ENCODE data around the gene PLA2G2D.

GRCh38 chr1:20136249-20136648 is 16.9 kb upstream of the PLA2G2D start:
- TF ChIP-seq, protein P1, sequence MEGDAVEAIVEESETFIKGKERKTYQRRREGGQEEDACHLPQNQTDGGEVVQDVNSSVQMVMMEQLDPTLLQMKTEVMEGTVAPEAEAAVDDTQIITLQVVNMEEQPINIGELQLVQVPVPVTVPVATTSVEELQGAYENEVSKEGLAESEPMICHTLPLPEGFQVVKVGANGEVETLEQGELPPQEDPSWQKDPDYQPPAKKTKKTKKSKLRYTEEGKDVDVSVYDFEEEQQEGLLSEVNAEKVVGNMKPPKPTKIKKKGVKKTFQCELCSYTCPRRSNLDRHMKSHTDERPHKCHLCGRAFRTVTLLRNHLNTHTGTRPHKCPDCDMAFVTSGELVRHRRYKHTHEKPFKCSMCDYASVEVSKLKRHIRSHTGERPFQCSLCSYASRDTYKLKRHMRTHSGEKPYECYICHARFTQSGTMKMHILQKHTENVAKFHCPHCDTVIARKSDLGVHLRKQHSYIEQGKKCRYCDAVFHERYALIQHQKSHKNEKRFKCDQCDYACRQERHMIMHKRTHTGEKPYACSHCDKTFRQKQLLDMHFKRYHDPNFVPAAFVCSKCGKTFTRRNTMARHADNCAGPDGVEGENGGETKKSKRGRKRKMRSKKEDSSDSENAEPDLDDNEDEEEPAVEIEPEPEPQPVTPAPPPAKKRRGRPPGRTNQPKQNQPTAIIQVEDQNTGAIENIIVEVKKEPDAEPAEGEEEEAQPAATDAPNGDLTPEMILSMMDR (conservative IDR thresholded peaks at IDR 0.05 in 1 of 2, IDR thresholded peaks at IDR 0.05 in 1 of 2; ENCODE audit: low read depth in 1 of 2, low read length in 2 of 2) = no peak
- TF ChIP-seq EZH2 (IDR thresholded peaks at IDR 0.05; ENCODE audit: low read length, missing control alignments) = no peak
